Neural crest cell (in vitro differentiated cells): ENCODE data around the gene ANXA5. TPM values are rescaled to one million over a fixed set of nuclear protein-coding genes. Genes with fewer than 3 reads are reported as not detected.

ENCODE experiments used
- DNase-seq: peaks from one replicate; pipeline ENCODE4 v3.0.0; 2021; ENCODE audit warnings: low read depth, mixed read lengths, low spot score
- H3K27ac Mint-ChIP-seq: one replicate; pipeline ENCODE4 v1.8.0; 2021; ENCODE audit warnings: mild to moderate bottlenecking, mixed read lengths; ENCODE audit not compliant: unreplicated experiment
- H3K27me3 Mint-ChIP-seq: 2 replicates; pipeline ENCODE4 v1.8.0; 2021; ENCODE audit warnings: low read depth, mild to moderate bottlenecking, mixed read lengths
- H3K36me3 Mint-ChIP-seq: 2 replicates; pipeline ENCODE4 v1.8.0; 2021; ENCODE audit warnings: low read depth, mild to moderate bottlenecking, mixed read lengths
- H3K4me1 Mint-ChIP-seq: 2 replicates; pipeline ENCODE4 v1.8.0; 2021; ENCODE audit warnings: mixed read lengths
- H3K4me3 Mint-ChIP-seq: one replicate; pipeline ENCODE4 v1.8.0; 2021; ENCODE audit warnings: mild to moderate bottlenecking, mixed read lengths
- H3K9me3 Mint-ChIP-seq: 2 replicates; pipeline ENCODE4 v1.8.0; 2021; ENCODE audit warnings: mixed read lengths
- CTCF ChIP-seq: fragments of 200-600 bp; sonication (generic); conservative IDR thresholded peaks from 2 replicates; pipeline ENCODE4 v1.5.0; 2021; ENCODE audit warnings: antibody characterized with exemption, mild to moderate bottlenecking
- total RNA-seq: library from RNA; stranded (reverse); gene quantifications from 2 replicates; pipeline ENCODE4 v1.2.1, GENCODE V29; 2021

ANXA5 gene
- total RNA-seq, 1 donor from 2014 or later = 143 TPM

GRCh38 chr4:121693886-121694285, 2.9 kb downstream of the ANXA5 start:
- H3K27ac Mint-ChIP-seq = no peak overlapping the region
- no peak for DNase-seq
- H3K4me1 Mint-ChIP-seq = peaks cover 44% of the 10 kb centered on the region
- no peaks in the 10 kb centered on the region for H3K27me3 Mint-ChIP-seq
- no peaks in the 10 kb centered on the region for H3K9me3 Mint-ChIP-seq
- TF ChIP-seq CTCF = no peak
- H3K4me3 Mint-ChIP-seq = no peak overlapping the region
- peaks cover 13% of the 10 kb centered on the region for H3K36me3 Mint-ChIP-seq

GRCh38 chr4:121693450-121693849, 3.3 kb downstream of the ANXA5 start:
- Mint-ChIP-seq H3K4me1 (peaks cover 44% of the 10 kb centered on the region), H3K27me3 (no peaks in the 10 kb centered on the region), H3K4me3 (peak overlapping the region; percentile 68), H3K36me3 (peaks cover 13% of the 10 kb centered on the region), H3K27ac (no peak overlapping the region), H3K9me3 (no peaks in the 10 kb centered on the region)
- no peak for TF ChIP-seq CTCF
- DNase-seq = no peak

DNA sequence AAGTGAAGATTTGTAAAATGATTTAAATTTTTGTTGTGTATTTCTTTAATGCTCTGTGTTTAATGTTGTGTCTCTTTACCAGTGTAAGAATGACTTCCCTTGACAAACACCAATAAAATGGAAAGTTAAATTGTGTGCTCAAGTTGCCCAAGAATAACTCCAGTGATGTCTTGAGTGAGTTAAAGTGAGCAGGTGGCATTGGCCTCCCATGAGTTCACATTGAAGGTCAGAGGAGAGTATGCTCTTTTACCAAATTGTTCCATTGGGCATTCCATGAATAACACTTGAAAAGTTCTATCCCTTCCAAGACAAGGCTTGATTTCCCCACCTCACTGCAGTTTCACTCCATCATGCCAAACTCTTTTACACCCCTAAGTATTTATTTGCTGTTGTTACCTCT, 4.5 kb downstream of the ANXA5 start:
- DNase-seq = no peak
- Mint-ChIP-seq H3K4me3 (peak overlapping the region; percentile 68), H3K27me3 (no peaks in the 10 kb centered on the region), H3K4me1 (peaks cover 34% of the 10 kb centered on the region), H3K36me3 (peaks cover 17% of the 10 kb centered on the region), H3K27ac (no peak overlapping the region), H3K9me3 (no peaks in the 10 kb centered on the region)
- no peak for TF ChIP-seq CTCF

- no peak for DNase-seq
- Mint-ChIP-seq H3K4me3 (no peak overlapping the region), H3K9me3 (no peaks in the 10 kb centered on the region), H3K36me3 (peaks cover 22% of the 10 kb centered on the region), H3K27me3 (no peaks in the 10 kb centered on the region), H3K4me1 (peaks cover 25% of the 10 kb centered on the region), H3K27ac (no peak overlapping the region)
- no peak for TF ChIP-seq CTCF
These were observed 6.8 kb downstream of the ANXA5 start for GRCh38 chr4:121690001-121690400.

DNA sequence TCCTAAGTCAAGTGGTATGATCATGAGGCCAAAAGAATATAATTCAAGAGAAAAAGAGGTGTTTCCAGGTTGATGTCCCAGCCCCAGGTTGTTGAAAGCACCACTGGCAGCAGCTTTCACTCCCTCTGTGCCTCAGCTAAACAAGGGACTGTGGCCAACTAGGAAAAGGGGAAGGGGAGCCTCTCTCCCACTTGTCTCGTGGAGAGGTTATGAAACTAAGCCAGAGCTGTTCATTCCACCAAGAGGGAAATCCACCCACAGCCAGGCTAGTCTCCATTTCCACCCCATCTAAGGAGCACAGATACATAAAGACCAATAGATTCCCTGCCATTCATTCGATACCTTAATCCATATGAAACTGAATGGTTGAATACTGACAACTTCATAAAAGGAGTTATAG, 8.1 kb downstream of the ANXA5 start:
- TF ChIP-seq CTCF = no peak
- H3K9me3 Mint-ChIP-seq = no peaks in the 10 kb centered on the region
- no peak for DNase-seq
- peaks cover 20% of the 10 kb centered on the region for H3K36me3 Mint-ChIP-seq
- H3K27me3 Mint-ChIP-seq = no peaks in the 10 kb centered on the region
- H3K27ac Mint-ChIP-seq = no peak overlapping the region
- H3K4me1 Mint-ChIP-seq = peaks cover 21% of the 10 kb centered on the region
- no peak overlapping the region for H3K4me3 Mint-ChIP-seq

GRCh38 chr4:121688261-121688660, 8.5 kb downstream of the ANXA5 start:
- DNase-seq = no peak
- H3K27me3 Mint-ChIP-seq = no peaks in the 10 kb centered on the region
- H3K9me3 Mint-ChIP-seq = no peaks in the 10 kb centered on the region
- no peak overlapping the region for H3K4me3 Mint-ChIP-seq
- H3K36me3 Mint-ChIP-seq = peaks cover 20% of the 10 kb centered on the region
- no peak for TF ChIP-seq CTCF
- H3K27ac Mint-ChIP-seq = no peak overlapping the region
- H3K4me1 Mint-ChIP-seq = peaks cover 17% of the 10 kb centered on the region
